HCT116 (cell line): ENCODE measurements around the gene MORC1. TPM values are rescaled to one million over a fixed set of nuclear protein-coding genes. Genes with fewer than 3 reads are reported as not detected.
"Not testable (repeated sequence)": the region's sequence is repeated elsewhere in the genome, so short reads cannot be mapped to it uniquely, and the experiment has no call there.

Experiments used
- ATAC-seq: fragments of 200-7000 bp; cut with Tn5 transposase; 2 replicates; pipeline ENCODE4 v1.9.1; 2020; ENCODE audit warnings: mild to moderate bottlenecking, moderate library complexity
- BruUV-seq: library from RNA; stranded (reverse); fragments of 400-500 nt; replicated peaks from 2 replicates; lab custom pipeline; 2021; lab: Mats Ljungman, UMichigan
- CTCF ChIA-PET: fragments of 300-600 bp; sonication (Branson Sonifier 250); formaldehyde crosslinking; loops from one replicate; lab custom pipeline; 2021; ENCODE audit warnings: antibody characterized with exemption; lab: Charles Lee
- POLR2A ChIA-PET: fragments of 300-600, 350-600 bp; sonication (Branson Sonifier 250); formaldehyde crosslinking; loops from one replicate; lab custom pipeline; 2021; ENCODE audit warnings: antibody characterized with exemption; lab: Charles Lee
- RAD21 ChIA-PET, 2 experiments: fragments of 300-600 bp; sonication (Branson Sonifier 250); formaldehyde crosslinking; loops; one replicate each; lab custom pipeline; 2023; ENCODE audit warnings: low total read pairs in 2 of 2; ENCODE audit not compliant: uncharacterized antibody in 2 of 2, unreplicated experiment in 2 of 2, low non-redundant PET in 1 of 2; lab: Charles Lee
- DNase-seq: peaks from one replicate; pipeline ENCODE4 v3.0.0-alpha.2; 2010; ENCODE audit warnings: low read depth, low spot score
- H2AFZ ChIP-seq: fragments of 200-600 bp; shearing (Covaris generic), sonication (generic); 2 replicates; pipeline ENCODE4 v1.6.1; 2017; ENCODE audit warnings: low read depth, mixed run types, mixed read lengths, antibody characterized with exemption, low read length; ENCODE audit not compliant: poor library complexity, severe bottlenecking
- H3K27ac ChIP-seq: 2 replicates; pipeline ENCODE4 v1.5.1; 2012; ENCODE audit warnings: low read depth, low read length
- H3K27me3 ChIP-seq: fragments of 200-600 bp; sonication (generic); 2 replicates; pipeline ENCODE4 v1.6.1; 2016; ENCODE audit warnings: mixed run types, low read length, mixed read lengths; ENCODE audit not compliant: insufficient read depth
- H3K36me3 ChIP-seq, 2 experiments: fragments of 200-500 bp in 1 of 2; fragments of 200-600 bp in 1 of 2; sonication (Bioruptor generic) in 1 of 2; sonication (generic) in 1 of 2; 2 replicates each; pipeline versions ENCODE4 v1.5.1 to v1.6.1; 2014 to 2016; ENCODE audit warnings: low read length in 2 of 2, inconsistent platforms in 1 of 2, mixed read lengths in 1 of 2, mixed run types in 1 of 2; ENCODE audit not compliant: insufficient read depth in 2 of 2, control insufficient read depth in 1 of 2
- H3K4me1 ChIP-seq, 2 experiments: fragments of 200-600 bp in 1 of 2; sonication (generic) in 1 of 2; 2 replicates each; pipeline versions ENCODE4 v1.5.1 to v1.6.1; 2012 to 2017; ENCODE audit warnings: low read length in 2 of 2, inconsistent platforms in 1 of 2, mild to moderate bottlenecking in 1 of 2, mixed read lengths in 1 of 2, mixed run types in 1 of 2, moderate library complexity in 1 of 2; ENCODE audit not compliant: insufficient read depth in 2 of 2, control insufficient read depth in 1 of 2
- H3K4me2 ChIP-seq: fragments of 200-600 bp; sonication (generic); 2 replicates; pipeline ENCODE4 v1.6.1; 2017; ENCODE audit warnings: mixed run types, low read length, mixed read lengths
- H3K4me3 ChIP-seq, 2 experiments: fragments of 200-600 bp in 1 of 2; sonication (generic) in 1 of 2; replicated peaks in 1 of 2; 2 replicates each; pipeline ENCODE4 v1.5.1; 2011 to 2016; ENCODE audit warnings: low read length in 2 of 2, control low read depth in 1 of 2, low read depth in 1 of 2, mild to moderate bottlenecking in 1 of 2, mixed read lengths in 1 of 2, mixed run types in 1 of 2
- H3K79me2 ChIP-seq: fragments of 200-600 bp; sonication (generic); 2 replicates; pipeline ENCODE4 v1.6.1; 2017; ENCODE audit warnings: mild to moderate bottlenecking, mixed run types, low read length, moderate library complexity, mixed read lengths; ENCODE audit not compliant: insufficient read depth
- H3K9ac ChIP-seq: fragments of 200-600 bp; sonication (generic); 2 replicates; pipeline ENCODE4 v1.6.1; 2016; ENCODE audit warnings: low read length, mixed read lengths
- H3K9me2 ChIP-seq: fragments of 200-600 bp; sonication (generic), shearing (Covaris generic); 2 replicates; pipeline ENCODE4 v1.6.1; 2017; ENCODE audit warnings: mixed run types, mild to moderate bottlenecking, moderate library complexity; ENCODE audit not compliant: insufficient read depth
- H3K9me3 ChIP-seq, 2 experiments: fragments of 200-500 bp in 1 of 2; fragments of 200-600 bp in 1 of 2; sonication (Bioruptor generic) in 1 of 2; sonication (generic) in 1 of 2; 2 replicates each; pipeline ENCODE4 v1.6.1; 2014 to 2017; ENCODE audit warnings: low read length in 2 of 2, mixed read lengths in 2 of 2, inconsistent platforms in 1 of 2, low read depth in 1 of 2, mild to moderate bottlenecking in 1 of 2, mixed run types in 1 of 2, moderate library complexity in 1 of 2; ENCODE audit not compliant: control insufficient read depth in 1 of 2, insufficient read depth in 1 of 2
- H4K20me1 ChIP-seq: fragments of 200-600 bp; sonication (generic), shearing (Covaris generic); 2 replicates; pipeline ENCODE4 v1.6.1; 2017; ENCODE audit warnings: mixed run types, mild to moderate bottlenecking, moderate library complexity; ENCODE audit not compliant: insufficient read depth
- RAD21 ChIP-seq: IDR thresholded peaks from 2 replicates; pipeline ENCODE4 v1.6.1; 2012; ENCODE audit warnings: low read depth, mild to moderate bottlenecking
- SRF ChIP-seq: IDR thresholded peaks from 2 replicates; pipeline ENCODE4 v1.6.1; 2012; ENCODE audit warnings: low read depth
- intact Hi-C: fragments of 100-400 bp; cut with micrococcal nuclease; formaldehyde crosslinking; loops from 2 replicates; pipeline ENCODE4 v1.10.0; 2022
- total RNA-seq: library from RNA; stranded (reverse); gene quantifications from one replicate; pipeline ENCODE4 v1.2.1, GENCODE V29; 2021; ENCODE audit not compliant: unreplicated experiment
- TF ChIP-seq, protein P1 (sequence below), 3 experiments: fragments of 200-600 bp in 1 of 3; sonication (generic) in 1 of 3; IDR thresholded peaks in 2 of 3; conservative IDR thresholded peaks in 1 of 3; 2 replicates each; pipeline ENCODE4 v1.5.1; 2012 to 2017; ENCODE audit warnings: low read depth in 2 of 3, low read length in 2 of 3, antibody characterized with exemption in 1 of 3, borderline replicate concordance in 1 of 3, control low read depth in 1 of 3, mild to moderate bottlenecking in 1 of 3, mixed read lengths in 1 of 3, mixed run types in 1 of 3, moderate library complexity in 1 of 3; ENCODE audit not compliant: insufficient read depth in 1 of 3

The MORC1 gene
- total RNA-seq, 1 experiment from 2014 or later = not detected

- no peaks in the 10 kb centered on the region for H3K9me3 ChIP-seq
- H3K9ac ChIP-seq = no peak overlapping the region
- ChIA-PET CTCF (interaction anchor here (0.6 to 3.6 kb wide), 11 partner anchors 9 to 167 kb away, joined by 3 to 36 read pairs (median 4); no protein-coding TSS in a partner anchor), RAD21 (interaction anchor here (0.6 to 1.0 kb wide), 5 partner anchors 39 to 593 kb away, joined by 3 to 5 read pairs (median 3); no protein-coding TSS in a partner anchor), POLR2A (no interaction called here)
- no peak overlapping the region for H3K27ac ChIP-seq
- H2AFZ ChIP-seq = peak overlapping the region; percentile 95
- H3K4me2 ChIP-seq = peak overlapping the region; percentile 39
- no peaks in the 10 kb centered on the region; a peak in 1 of 4 replicates for H3K4me1 ChIP-seq
- no peaks in the 10 kb centered on the region for H3K79me2 ChIP-seq
- no peaks in the 10 kb centered on the region for H3K9me2 ChIP-seq
- H3K27me3 ChIP-seq = no peaks in the 10 kb centered on the region
- H3K4me3 ChIP-seq = no peak overlapping the region
- no peaks in the 10 kb centered on the region for H3K36me3 ChIP-seq
- intact Hi-C loops = loop anchor here (1.0 to 5.0 kb wide), 4 partner anchors 59 to 595 kb away; no protein-coding TSS in a partner anchor
- BruUV-seq = no TSS peak
- no peak for TF ChIP-seq SRF
- TF ChIP-seq RAD21 = peak; percentile 74
- TF ChIP-seq, protein P1, sequence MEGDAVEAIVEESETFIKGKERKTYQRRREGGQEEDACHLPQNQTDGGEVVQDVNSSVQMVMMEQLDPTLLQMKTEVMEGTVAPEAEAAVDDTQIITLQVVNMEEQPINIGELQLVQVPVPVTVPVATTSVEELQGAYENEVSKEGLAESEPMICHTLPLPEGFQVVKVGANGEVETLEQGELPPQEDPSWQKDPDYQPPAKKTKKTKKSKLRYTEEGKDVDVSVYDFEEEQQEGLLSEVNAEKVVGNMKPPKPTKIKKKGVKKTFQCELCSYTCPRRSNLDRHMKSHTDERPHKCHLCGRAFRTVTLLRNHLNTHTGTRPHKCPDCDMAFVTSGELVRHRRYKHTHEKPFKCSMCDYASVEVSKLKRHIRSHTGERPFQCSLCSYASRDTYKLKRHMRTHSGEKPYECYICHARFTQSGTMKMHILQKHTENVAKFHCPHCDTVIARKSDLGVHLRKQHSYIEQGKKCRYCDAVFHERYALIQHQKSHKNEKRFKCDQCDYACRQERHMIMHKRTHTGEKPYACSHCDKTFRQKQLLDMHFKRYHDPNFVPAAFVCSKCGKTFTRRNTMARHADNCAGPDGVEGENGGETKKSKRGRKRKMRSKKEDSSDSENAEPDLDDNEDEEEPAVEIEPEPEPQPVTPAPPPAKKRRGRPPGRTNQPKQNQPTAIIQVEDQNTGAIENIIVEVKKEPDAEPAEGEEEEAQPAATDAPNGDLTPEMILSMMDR (IDR thresholded peaks at IDR 0.05 in 2 of 3, conservative IDR thresholded peaks at IDR 0.05 in 1 of 3; ENCODE audit: borderline replicate concordance in 1 of 3, insufficient read depth in 1 of 3, low read depth in 2 of 3, low read length in 2 of 3) = peak; percentile 59 to 90 (median 77); a peak in 5 of 6 replicates
- ATAC-seq (peak; percentile 91), DNase-seq (peak; percentile 48)
- no peaks in the 10 kb centered on the region for H4K20me1 ChIP-seq
Measured at GRCh38 chr3:109081746-109082510, 36.0 kb downstream of the MORC1 start.

GRCh38 chr3:109080090-109080489 is 37.8 kb downstream of the MORC1 start:
- POLR2A ChIA-PET, H3K36me3 ChIP-seq, ATAC-seq, H3K4me2 ChIP-seq, H3K9ac ChIP-seq, H3K9me3 ChIP-seq, H3K4me1 ChIP-seq, H3K27me3 ChIP-seq, H3K79me2 ChIP-seq, H3K27ac ChIP-seq, RAD21 ChIA-PET, DNase-seq, H4K20me1 ChIP-seq, BruUV-seq, H3K4me3 ChIP-seq, H2AFZ ChIP-seq, H3K9me2 ChIP-seq: not testable (repeated sequence)
- CTCF ChIA-PET = interaction anchor here (1.4 to 3.6 kb wide), 2 partner anchors 9 to 56 kb away, joined by 6 to 36 read pairs; no protein-coding TSS in a partner anchor
- intact Hi-C loops = loop anchor here (5.0 kb wide), 2 partner anchors 163 to 593 kb away; no protein-coding TSS in a partner anchor
